Astrocyte (in vitro differentiated cells and primary cell): Measurements from ENCODE around the gene NCAM1. TPM values are rescaled to one million over a fixed set of nuclear protein-coding genes. Genes with fewer than 3 reads are reported as not detected.

Source experiments
- DNase-seq: peaks from one replicate; pipeline ENCODE4 v3.0.0-alpha.2; 2010; ENCODE audit warnings: low read depth
- FAIRE-seq: peaks from 2 replicates; lab custom pipeline; 2011; peaks lifted over from hg19 to GRCh38; lab: Jason Lieb, UNC
- H2AFZ ChIP-seq: 2 replicates; pipeline ENCODE4 v1.6.0; 2012; ENCODE audit warnings: low read depth, low read length, inconsistent platforms
- H3K27ac ChIP-seq: 2 replicates; pipeline ENCODE4 v1.5.1; 2011; ENCODE audit warnings: low read depth, low read length, inconsistent platforms
- H3K27me3 ChIP-seq: 2 replicates; pipeline ENCODE4 v1.6.0; 2011; ENCODE audit warnings: low read length, inconsistent platforms; ENCODE audit not compliant: insufficient read depth
- H3K36me3 ChIP-seq: 2 replicates; pipeline ENCODE4 v1.5.1; 2011; ENCODE audit warnings: low read length, inconsistent platforms; ENCODE audit not compliant: insufficient read depth
- H3K4me1 ChIP-seq: 2 replicates; pipeline ENCODE4 v1.5.1; 2011; ENCODE audit warnings: low read length, inconsistent platforms; ENCODE audit not compliant: insufficient read depth
- H3K4me2 ChIP-seq: 2 replicates; pipeline ENCODE4 v1.6.0; 2012; ENCODE audit warnings: low read length, inconsistent platforms
- H3K4me3 ChIP-seq: 2 replicates; pipeline ENCODE4 v1.5.1; 2011; ENCODE audit warnings: low read depth, mild to moderate bottlenecking, low read length, inconsistent platforms; ENCODE audit not compliant: insufficient read depth
- H3K79me2 ChIP-seq: 2 replicates; pipeline ENCODE4 v1.6.0; 2012; ENCODE audit warnings: mild to moderate bottlenecking, low read length, inconsistent platforms; ENCODE audit not compliant: insufficient read depth
- H3K9ac ChIP-seq: 2 replicates; pipeline ENCODE4 v1.6.0; 2012; ENCODE audit warnings: mild to moderate bottlenecking, low read length, inconsistent platforms
- H3K9me3 ChIP-seq: 2 replicates; pipeline ENCODE4 v1.5.1; 2012; ENCODE audit warnings: low read depth, mild to moderate bottlenecking, low read length, inconsistent platforms; ENCODE audit not compliant: insufficient read depth
- H4K20me1 ChIP-seq: 2 replicates; pipeline ENCODE4 v1.6.0; 2012; ENCODE audit warnings: low read length, inconsistent platforms; ENCODE audit not compliant: insufficient read depth
- H3K27ac Mint-ChIP-seq: one replicate; pipeline ENCODE4 v1.8.0; 2021; ENCODE audit warnings: mild to moderate bottlenecking, mixed read lengths; ENCODE audit not compliant: unreplicated experiment
- H3K27me3 Mint-ChIP-seq: one replicate; pipeline ENCODE4 v1.8.0; 2021; ENCODE audit warnings: low read depth, mixed read lengths; ENCODE audit not compliant: unreplicated experiment
- H3K36me3 Mint-ChIP-seq: one replicate; pipeline ENCODE4 v1.8.0; 2021; ENCODE audit warnings: low read depth, mixed read lengths; ENCODE audit not compliant: unreplicated experiment
- H3K4me1 Mint-ChIP-seq: one replicate; pipeline ENCODE4 v1.8.0; 2021; ENCODE audit warnings: low read depth, mixed read lengths; ENCODE audit not compliant: unreplicated experiment
- H3K4me3 Mint-ChIP-seq: one replicate; pipeline ENCODE4 v1.8.0; 2021; ENCODE audit warnings: mild to moderate bottlenecking, moderate library complexity, mixed read lengths; ENCODE audit not compliant: unreplicated experiment
- H3K9me3 Mint-ChIP-seq: one replicate; pipeline ENCODE4 v1.8.0; 2021; ENCODE audit warnings: mild to moderate bottlenecking, mixed read lengths; ENCODE audit not compliant: unreplicated experiment
- EZH2 ChIP-seq: IDR thresholded peaks from 2 replicates; pipeline ENCODE4 v1.6.1; 2012; ENCODE audit warnings: mild to moderate bottlenecking, low read length, inconsistent platforms; ENCODE audit not compliant: insufficient read depth
- total RNA-seq: library from RNA; stranded (reverse); gene quantifications from 2 replicates; pipeline ENCODE4 v1.2.1, GENCODE V29; 2021
- TF ChIP-seq, protein P1 (sequence below): IDR thresholded peaks from 2 replicates; pipeline ENCODE4 v1.5.1; 2011; ENCODE audit warnings: low read depth, mild to moderate bottlenecking, inconsistent platforms, low read length, moderate library complexity; ENCODE audit not compliant: insufficient read depth

The NCAM1 gene
- total RNA-seq, 1 donor from 2014 or later, result 17.4 TPM

DNA sequence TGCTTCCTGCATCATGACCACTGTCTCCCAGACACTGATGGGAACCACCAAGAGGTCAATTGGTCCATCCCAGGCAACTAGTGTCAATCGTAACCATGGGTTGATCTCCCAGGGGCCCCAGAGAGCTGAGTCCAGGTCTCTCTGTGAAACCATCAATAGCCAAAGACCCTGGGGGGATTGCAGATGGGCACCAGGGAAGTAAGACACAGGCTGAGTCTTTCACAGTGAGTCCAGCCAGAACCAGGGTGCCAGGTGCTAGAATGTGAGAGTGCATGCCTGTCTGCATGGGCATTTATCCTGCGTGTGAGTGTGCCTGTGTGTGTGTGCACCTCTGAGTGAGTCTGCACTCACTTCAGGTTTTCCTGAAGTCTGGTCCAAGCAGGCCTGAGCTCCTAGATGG, 307.9 kb downstream of the NCAM1 start:
- no peaks in the 10 kb centered on the region for H4K20me1 ChIP-seq
- peaks cover 34% of the 10 kb centered on the region for H3K27me3 ChIP-seq
- DNase-seq (no peak), FAIRE-seq (no peak)
- Mint-ChIP-seq H3K27me3 (peaks cover 24% of the 10 kb centered on the region), H3K27ac (no peak overlapping the region), H3K4me3 (no peak overlapping the region), H3K9me3 (no peaks in the 10 kb centered on the region), H3K36me3 (no peaks in the 10 kb centered on the region), H3K4me1 (no peaks in the 10 kb centered on the region)
- no peak overlapping the region for H3K27ac ChIP-seq
- no peak overlapping the region for H3K4me3 ChIP-seq
- H3K4me1 ChIP-seq, result no peaks in the 10 kb centered on the region
- H3K4me2 ChIP-seq, result no peak overlapping the region
- no peaks in the 10 kb centered on the region for H3K9me3 ChIP-seq
- H3K36me3 ChIP-seq, result no peaks in the 10 kb centered on the region
- no peaks in the 10 kb centered on the region for H3K79me2 ChIP-seq
- no peak for TF ChIP-seq EZH2
- TF ChIP-seq, protein P1, sequence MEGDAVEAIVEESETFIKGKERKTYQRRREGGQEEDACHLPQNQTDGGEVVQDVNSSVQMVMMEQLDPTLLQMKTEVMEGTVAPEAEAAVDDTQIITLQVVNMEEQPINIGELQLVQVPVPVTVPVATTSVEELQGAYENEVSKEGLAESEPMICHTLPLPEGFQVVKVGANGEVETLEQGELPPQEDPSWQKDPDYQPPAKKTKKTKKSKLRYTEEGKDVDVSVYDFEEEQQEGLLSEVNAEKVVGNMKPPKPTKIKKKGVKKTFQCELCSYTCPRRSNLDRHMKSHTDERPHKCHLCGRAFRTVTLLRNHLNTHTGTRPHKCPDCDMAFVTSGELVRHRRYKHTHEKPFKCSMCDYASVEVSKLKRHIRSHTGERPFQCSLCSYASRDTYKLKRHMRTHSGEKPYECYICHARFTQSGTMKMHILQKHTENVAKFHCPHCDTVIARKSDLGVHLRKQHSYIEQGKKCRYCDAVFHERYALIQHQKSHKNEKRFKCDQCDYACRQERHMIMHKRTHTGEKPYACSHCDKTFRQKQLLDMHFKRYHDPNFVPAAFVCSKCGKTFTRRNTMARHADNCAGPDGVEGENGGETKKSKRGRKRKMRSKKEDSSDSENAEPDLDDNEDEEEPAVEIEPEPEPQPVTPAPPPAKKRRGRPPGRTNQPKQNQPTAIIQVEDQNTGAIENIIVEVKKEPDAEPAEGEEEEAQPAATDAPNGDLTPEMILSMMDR, result no peak
- H2AFZ ChIP-seq, result no peak overlapping the region
- H3K9ac ChIP-seq, result no peak overlapping the region

DNA sequence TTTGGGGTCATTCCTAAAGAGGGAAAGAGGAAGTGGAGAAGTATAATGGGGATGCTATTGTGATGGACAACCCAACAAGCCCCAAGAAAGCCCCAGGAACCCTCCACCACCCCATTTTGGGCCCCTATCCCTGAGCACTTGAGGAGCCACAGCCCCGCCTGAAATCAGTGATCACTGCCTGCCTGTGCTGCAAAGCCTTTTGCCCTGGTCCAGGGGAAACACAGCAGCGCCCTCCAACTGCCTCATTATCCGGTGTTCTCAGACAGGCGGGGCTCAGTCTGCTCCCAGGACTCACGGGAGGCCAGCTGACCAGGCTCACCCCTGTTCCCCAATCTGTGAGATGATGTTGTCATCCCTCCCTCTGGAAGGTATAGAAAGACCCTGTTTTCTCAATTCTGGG, 308.4 kb downstream of the NCAM1 start:
- Mint-ChIP-seq H3K27me3 (peaks cover 24% of the 10 kb centered on the region), H3K36me3 (no peaks in the 10 kb centered on the region), H3K4me3 (no peak overlapping the region), H3K4me1 (no peaks in the 10 kb centered on the region), H3K27ac (no peak overlapping the region), H3K9me3 (no peaks in the 10 kb centered on the region)
- Histone ChIP-seq H3K4me1 (no peaks in the 10 kb centered on the region), H3K27me3 (peaks cover 29% of the 10 kb centered on the region), H3K9me3 (no peaks in the 10 kb centered on the region), H3K9ac (no peak overlapping the region), H3K27ac (no peak overlapping the region), H3K79me2 (no peaks in the 10 kb centered on the region), H3K4me2 (no peak overlapping the region), H4K20me1 (no peaks in the 10 kb centered on the region), H3K36me3 (no peaks in the 10 kb centered on the region), H2AFZ (no peak overlapping the region), H3K4me3 (no peak overlapping the region)
- TF ChIP-seq, protein P1, result no peak
- DNase-seq (no peak), FAIRE-seq (no peak)

DNA sequence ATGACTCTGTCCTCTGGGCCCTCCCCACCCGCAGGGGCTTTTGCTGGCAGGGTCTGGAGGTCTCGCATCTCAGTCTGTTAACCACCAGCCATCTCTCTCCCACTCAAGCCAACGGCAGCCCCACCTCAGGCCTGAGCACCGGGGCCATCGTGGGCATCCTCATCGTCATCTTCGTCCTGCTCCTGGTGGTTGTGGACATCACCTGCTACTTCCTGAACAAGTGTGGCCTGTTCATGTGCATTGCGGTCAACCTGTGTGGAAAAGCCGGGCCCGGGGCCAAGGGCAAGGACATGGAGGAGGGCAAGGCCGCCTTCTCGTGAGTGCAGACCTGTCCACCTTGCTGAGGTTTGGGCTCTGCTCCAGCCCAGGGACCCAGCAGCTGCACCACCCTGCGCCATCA, 308.9 kb downstream of the NCAM1 start:
- no peaks in the 10 kb centered on the region for H3K4me1 ChIP-seq
- no peak overlapping the region for H2AFZ ChIP-seq
- FAIRE-seq (no peak), DNase-seq (no peak)
- Mint-ChIP-seq H3K27ac (no peak overlapping the region), H3K36me3 (no peaks in the 10 kb centered on the region), H3K4me1 (no peaks in the 10 kb centered on the region), H3K9me3 (no peaks in the 10 kb centered on the region), H3K4me3 (no peak overlapping the region), H3K27me3 (peaks cover 24% of the 10 kb centered on the region)
- H3K36me3 ChIP-seq, result no peaks in the 10 kb centered on the region
- H3K9ac ChIP-seq, result no peak overlapping the region
- H3K4me2 ChIP-seq, result no peak overlapping the region
- H3K27me3 ChIP-seq, result peaks cover 24% of the 10 kb centered on the region
- H3K9me3 ChIP-seq, result no peaks in the 10 kb centered on the region
- H3K27ac ChIP-seq, result no peak overlapping the region
- H3K4me3 ChIP-seq, result no peak overlapping the region
- no peaks in the 10 kb centered on the region for H3K79me2 ChIP-seq
- no peaks in the 10 kb centered on the region for H4K20me1 ChIP-seq
- TF ChIP-seq, protein P1, result no peak
- no peak for TF ChIP-seq EZH2
